PC-9 (cell line): Measurements from ENCODE around the gene AKAP8L. TPM values are rescaled to one million over a fixed set of nuclear protein-coding genes. Genes with fewer than 3 reads are reported as not detected.
"Not testable (repeated sequence)": the region's sequence is repeated elsewhere in the genome, so short reads cannot be mapped to it uniquely, and the experiment has no call there.

Experiments used
- BruUV-seq: library from RNA; stranded (reverse); fragments of 400-500 nt; replicated peaks from 2 replicates; lab custom pipeline; 2021; lab: Mats Ljungman, UMichigan
- CTCF ChIA-PET: fragments of 300-600 bp; sonication (Branson Sonifier 250); formaldehyde crosslinking; loops from one replicate; lab custom pipeline; 2022; ENCODE audit warnings: antibody characterized with exemption; lab: Charles Lee
- POLR2A ChIA-PET: fragments of 300-600 bp; sonication (Branson Sonifier 250); formaldehyde crosslinking; loops from one replicate; lab custom pipeline; 2022; ENCODE audit warnings: antibody characterized with exemption; ENCODE audit not compliant: unreplicated experiment; lab: Charles Lee
- DNase-seq, 2 experiments: peaks; one replicate each; pipeline versions ENCODE4 v3.0.0 to v3.0.0-alpha.2; 2015 to 2022; ENCODE audit warnings: mixed read lengths in 1 of 2
- H2AFZ ChIP-seq: fragments of 200-600 bp; sonication (generic); 2 replicates; pipeline ENCODE4 v1.8.1; 2017; ENCODE audit warnings: antibody characterized with exemption
- H3F3A ChIP-seq: fragments of 200-600 bp; sonication (generic); 2 replicates; pipeline ENCODE4 v1.8.1; 2017; ENCODE audit warnings: antibody characterized with exemption, mild to moderate bottlenecking, low read depth; ENCODE audit not compliant: insufficient read depth
- H3K27ac ChIP-seq: fragments of 200-600 bp; sonication (generic); 2 replicates; pipeline ENCODE4 v1.6.1; 2016; ENCODE audit warnings: mixed run types
- H3K27me3 ChIP-seq: fragments of 200-600 bp; sonication (generic); 2 replicates; pipeline ENCODE4 v1.6.1; 2016; ENCODE audit warnings: low read depth, mixed run types; ENCODE audit not compliant: insufficient read depth
- H3K36me3 ChIP-seq: fragments of 200-600 bp; sonication (generic); 2 replicates; pipeline ENCODE4 v1.6.1; 2016; ENCODE audit warnings: low read depth, mixed run types
- H3K4me1 ChIP-seq: fragments of 200-600 bp; sonication (generic); replicated peaks from 2 replicates; pipeline ENCODE4 v1.6.1; 2016; ENCODE audit warnings: mixed run types; ENCODE audit not compliant: insufficient read depth
- H3K4me2 ChIP-seq: fragments of 200-600 bp; sonication (generic); 2 replicates; pipeline ENCODE4 v1.6.1; 2017; ENCODE audit warnings: mixed run types
- H3K4me3 ChIP-seq: fragments of 200-600 bp; sonication (generic); 2 replicates; pipeline ENCODE4 v1.6.1; 2016; ENCODE audit warnings: mixed run types
- H3K79me2 ChIP-seq: fragments of 200-600 bp; sonication (generic); 2 replicates; pipeline ENCODE4 v1.6.1; 2017; ENCODE audit warnings: low read depth, mixed run types
- H3K9me2 ChIP-seq: fragments of 200-600 bp; sonication (generic); 2 replicates; pipeline ENCODE4 v1.8.1; 2017; ENCODE audit warnings: mild to moderate bottlenecking; ENCODE audit not compliant: insufficient read depth
- H3K9me3 ChIP-seq: fragments of 200-600 bp; sonication (generic); 2 replicates; pipeline ENCODE4 v1.8.1; 2016; ENCODE audit warnings: low read depth; ENCODE audit not compliant: insufficient read depth
- H4K20me1 ChIP-seq: fragments of 200-600 bp; sonication (generic); 2 replicates; pipeline ENCODE4 v1.8.1; 2017; ENCODE audit not compliant: insufficient read depth
- EZH2 ChIP-seq: fragments of 200-600 bp; sonication (generic); IDR thresholded peaks from 2 replicates; pipeline ENCODE4 v1.8.0; 2017; ENCODE audit warnings: antibody characterized with exemption, low read depth
- intact Hi-C: fragments of 100-400 bp; cut with micrococcal nuclease; formaldehyde crosslinking; loops from one replicate; pipeline ENCODE4 v1.10.0; 2022; ENCODE audit not compliant: unreplicated experiment
- total RNA-seq: library from RNA; stranded (reverse); gene quantifications from 2 replicates; pipeline ENCODE4 v1.2.3, GENCODE V29; 2021
- TF ChIP-seq, protein P1 (sequence below): fragments of 200-600 bp; sonication (generic); conservative IDR thresholded peaks from 2 replicates; pipeline ENCODE4 v1.6.1; 2017; ENCODE audit warnings: mixed run types, antibody characterized with exemption, mild to moderate bottlenecking, moderate library complexity

AKAP8L gene
- total RNA-seq, 1 experiment from 2014 or later, result 49.9 TPM

DNA sequence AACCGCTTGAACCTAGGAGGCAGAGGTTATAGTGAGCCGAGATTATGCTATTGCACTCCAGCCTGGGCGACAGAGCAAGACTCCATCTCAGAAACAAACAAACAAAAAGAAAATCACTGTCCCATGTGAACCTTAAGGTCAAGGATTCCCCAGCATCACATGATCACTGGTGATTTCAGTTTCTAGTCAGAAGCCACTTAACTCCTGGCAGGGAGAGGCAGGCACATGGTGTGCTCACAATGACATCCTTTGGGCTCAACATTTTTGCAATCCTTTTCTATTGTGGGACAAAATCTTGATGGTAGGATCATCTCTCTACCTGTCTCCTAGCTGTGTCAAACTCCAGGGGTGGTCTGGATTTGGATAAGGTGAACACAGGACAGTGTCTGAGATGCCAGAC is 51.3 kb downstream of the AKAP8L start:
- H3K9me2 ChIP-seq, result no peaks in the 10 kb centered on the region
- H3K4me3 ChIP-seq, result no peak overlapping the region
- H4K20me1 ChIP-seq, result peaks cover 25% of the 10 kb centered on the region
- H3K9me3 ChIP-seq, result no peaks in the 10 kb centered on the region
- TF ChIP-seq EZH2, result no peak
- TF ChIP-seq, protein P1, sequence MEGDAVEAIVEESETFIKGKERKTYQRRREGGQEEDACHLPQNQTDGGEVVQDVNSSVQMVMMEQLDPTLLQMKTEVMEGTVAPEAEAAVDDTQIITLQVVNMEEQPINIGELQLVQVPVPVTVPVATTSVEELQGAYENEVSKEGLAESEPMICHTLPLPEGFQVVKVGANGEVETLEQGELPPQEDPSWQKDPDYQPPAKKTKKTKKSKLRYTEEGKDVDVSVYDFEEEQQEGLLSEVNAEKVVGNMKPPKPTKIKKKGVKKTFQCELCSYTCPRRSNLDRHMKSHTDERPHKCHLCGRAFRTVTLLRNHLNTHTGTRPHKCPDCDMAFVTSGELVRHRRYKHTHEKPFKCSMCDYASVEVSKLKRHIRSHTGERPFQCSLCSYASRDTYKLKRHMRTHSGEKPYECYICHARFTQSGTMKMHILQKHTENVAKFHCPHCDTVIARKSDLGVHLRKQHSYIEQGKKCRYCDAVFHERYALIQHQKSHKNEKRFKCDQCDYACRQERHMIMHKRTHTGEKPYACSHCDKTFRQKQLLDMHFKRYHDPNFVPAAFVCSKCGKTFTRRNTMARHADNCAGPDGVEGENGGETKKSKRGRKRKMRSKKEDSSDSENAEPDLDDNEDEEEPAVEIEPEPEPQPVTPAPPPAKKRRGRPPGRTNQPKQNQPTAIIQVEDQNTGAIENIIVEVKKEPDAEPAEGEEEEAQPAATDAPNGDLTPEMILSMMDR, result no peak
- H2AFZ ChIP-seq, result no peak overlapping the region
- H3K27me3 ChIP-seq, result no peaks in the 10 kb centered on the region
- intact Hi-C loops, result no loop called here
- H3K36me3 ChIP-seq, result peaks cover 30% of the 10 kb centered on the region; the same call in 1 of the 2 replicates
- ChIA-PET CTCF (no interaction called here), POLR2A (no interaction called here)
- no peak overlapping the region for H3K4me2 ChIP-seq
- no peaks in the 10 kb centered on the region for H3K4me1 ChIP-seq
- H3F3A ChIP-seq, result no peaks in the 10 kb centered on the region; the same call in 1 of the 2 replicates
- H3K27ac ChIP-seq, result no peak overlapping the region
- no TSS peak for BruUV-seq
- no peak for DNase-seq
- H3K79me2 ChIP-seq, result peaks cover 12% of the 10 kb centered on the region; the same call in 1 of the 2 replicates

DNA sequence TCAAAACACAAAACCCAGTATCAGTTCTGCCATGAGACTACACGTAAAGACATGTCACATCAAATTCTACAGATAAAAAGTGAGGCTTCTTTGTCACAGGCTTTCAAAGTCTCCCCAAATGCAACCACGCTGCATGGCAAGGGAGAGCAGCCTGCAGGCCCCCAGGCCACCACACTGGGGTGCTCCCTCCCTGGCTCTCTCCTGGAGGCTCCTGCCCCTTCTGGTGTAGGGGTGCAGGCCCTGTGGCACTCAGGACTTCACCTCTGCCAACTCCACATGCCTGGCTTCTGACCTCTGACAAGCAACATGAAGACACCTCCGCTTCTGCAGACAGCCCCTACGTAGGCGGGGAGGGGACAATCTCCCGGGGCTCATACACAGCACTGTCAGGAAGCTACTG is 53.5 kb downstream of the AKAP8L start:
- TF ChIP-seq, protein P1, result no peak
- Histone ChIP-seq H3K4me3 (no peak overlapping the region), H3K4me1 (no peaks in the 10 kb centered on the region), H3K9me3 (no peaks in the 10 kb centered on the region), H4K20me1 (peaks cover 17% of the 10 kb centered on the region), H3F3A (peaks cover 14% of the 10 kb centered on the region; the same call in 1 of the 2 replicates), H3K27ac (no peak overlapping the region), H3K36me3 (peaks cover 28% of the 10 kb centered on the region), H2AFZ (no peak overlapping the region), H3K4me2 (no peak overlapping the region), H3K9me2 (no peaks in the 10 kb centered on the region), H3K79me2 (no peaks in the 10 kb centered on the region), H3K27me3 (no peaks in the 10 kb centered on the region)
- ChIA-PET CTCF (no interaction called here), POLR2A (no interaction called here)
- no TSS peak for BruUV-seq
- DNase-seq, result no peak
- intact Hi-C loops, result no loop called here

- H2AFZ ChIP-seq, BruUV-seq, H3K27me3 ChIP-seq, DNase-seq, H3K4me2 ChIP-seq, H3K4me3 ChIP-seq, intact Hi-C loops, H3K9me3 ChIP-seq, CTCF ChIA-PET, H3K4me1 ChIP-seq, POLR2A ChIA-PET, H3K79me2 ChIP-seq, H3K27ac ChIP-seq, H3K9me2 ChIP-seq: not testable (repeated sequence)
- Histone ChIP-seq H3K36me3 (peaks cover 29% of the 10 kb centered on the region), H3F3A (peaks cover 27% of the 10 kb centered on the region; the same call in 1 of the 2 replicates), H4K20me1 (peaks cover 19% of the 10 kb centered on the region)
Measured at GRCh38 chr19:15363791-15364190, 55.0 kb downstream of the AKAP8L start.

- H3K4me2 ChIP-seq, H3K27me3 ChIP-seq, H3K4me1 ChIP-seq, H3K9me3 ChIP-seq, H3K9me2 ChIP-seq, CTCF ChIA-PET, H2AFZ ChIP-seq, BruUV-seq, H3K4me3 ChIP-seq, intact Hi-C loops, H3K27ac ChIP-seq, POLR2A ChIA-PET, DNase-seq, H3K79me2 ChIP-seq: not testable (repeated sequence)
- peaks cover 30% of the 10 kb centered on the region for H3K36me3 ChIP-seq
- peaks cover 35% of the 10 kb centered on the region; the same call in 1 of the 2 replicates for H3F3A ChIP-seq
- H4K20me1 ChIP-seq, result peaks cover 19% of the 10 kb centered on the region
Measured at GRCh38 chr19:15363048-15363447, 55.7 kb downstream of the AKAP8L start.

DNA sequence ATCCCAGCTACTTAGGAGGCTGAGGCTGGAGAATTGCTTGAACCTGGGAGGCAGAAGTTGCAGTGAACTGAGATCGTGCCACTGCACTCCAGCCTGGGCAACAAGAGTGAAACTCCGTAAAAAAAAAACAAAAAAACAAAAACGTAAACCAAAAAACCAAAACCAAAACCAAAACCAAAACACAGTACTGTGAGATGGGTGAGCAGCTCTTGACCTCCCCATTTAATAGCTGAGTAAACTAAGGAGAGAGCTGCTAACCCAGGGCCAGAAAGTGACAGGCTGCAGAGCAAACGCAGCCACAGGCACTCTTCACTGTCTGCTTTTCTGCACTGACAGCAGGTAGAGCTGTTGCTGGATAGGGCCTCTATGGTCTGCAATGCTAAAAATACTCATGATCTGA is 58.8 kb downstream of the AKAP8L start:
- Histone ChIP-seq H3K36me3 (peaks cover 32% of the 10 kb centered on the region), H3K27ac (peak overlapping the region; percentile 43; the same call in 1 of the 2 replicates), H3F3A (peaks cover 54% of the 10 kb centered on the region; the same call in 1 of the 2 replicates), H4K20me1 (peaks cover 15% of the 10 kb centered on the region; the same call in 1 of the 2 replicates)
- DNase-seq, intact Hi-C loops, H3K9me3 ChIP-seq, H3K4me3 ChIP-seq, BruUV-seq, POLR2A ChIA-PET, H3K4me1 ChIP-seq, H3K27me3 ChIP-seq, H3K9me2 ChIP-seq, H2AFZ ChIP-seq, H3K4me2 ChIP-seq, CTCF ChIA-PET, H3K79me2 ChIP-seq: not testable (repeated sequence)
